GM12864 (cell line): Measurements from ENCODE around the gene TMED10.
"Not testable (repeated sequence)": the region's sequence is repeated elsewhere in the genome, so short reads cannot be mapped to it uniquely, and the experiment has no call there.

Experiments
- DNase-seq: peaks from one replicate; pipeline ENCODE4 v3.0.0-alpha.2; 2011; ENCODE audit warnings: low read depth
- H3K4me3 ChIP-seq: 2 replicates; pipeline ENCODE4 v1.5.1; 2011; ENCODE audit warnings: mild to moderate bottlenecking, low read depth, low read length, control low read depth
- CTCF ChIP-seq: IDR thresholded peaks from 2 replicates; pipeline ENCODE4 v1.5.1; 2011; ENCODE audit warnings: low read depth, mild to moderate bottlenecking, moderate library complexity, low read length, control low read depth, inconsistent platforms; ENCODE audit errors: missing control alignments

Gene TMED10

GRCh38 chr14:75133597-75133996, 42.8 kb downstream of the TMED10 start:
- no peak for DNase-seq
- H3K4me3 ChIP-seq, result no peak overlapping the region

GRCh38 chr14:75132382-75133086, 43.9 kb downstream of the TMED10 start:
- TF ChIP-seq CTCF, result peak; percentile 61
- DNase-seq, result peak; percentile 49
- H3K4me3 ChIP-seq, result no peak overlapping the region

More at GRCh38 chr14:75133597-75133996, 42.8 kb downstream of the TMED10 start:
- TF ChIP-seq CTCF, result no peak

GRCh38 chr14:75128596-75128990, 47.8 kb downstream of the TMED10 start:
- no peak for TF ChIP-seq CTCF
- no peak for DNase-seq
- H3K4me3 ChIP-seq, result no peak overlapping the region; the same call in 1 of the 2 replicates

- H3K4me3 ChIP-seq, result peak overlapping the region; percentile 75
- DNase-seq, result no peak
- no peak for TF ChIP-seq CTCF
Measured at GRCh38 chr14:75127903-75128595, 48.4 kb downstream of the TMED10 start.

- not testable (repeated sequence) for DNase-seq
- peak overlapping the region; percentile 75 for H3K4me3 ChIP-seq
Measured at GRCh38 chr14:75127474-75127820, 49.0 kb downstream of the TMED10 start.

GRCh38 chr14:75126679-75127473, 49.5 kb downstream of the TMED10 start, which contains the start of gene NEK9:
Gene NEK9, minus strand, starts transcription at chr14:75127048. Its CDS starts 127 bp downstream, at chr14:75126921.
- peak within 1 kb of the TSS; percentile 75 for H3K4me3 ChIP-seq
- no peak for TF ChIP-seq CTCF
- peak; percentile 70 for DNase-seq

GRCh38 chr14:75126121-75126544, 50.3 kb downstream of the TMED10 start:
- no peak for DNase-seq
- no peak for TF ChIP-seq CTCF
- peak overlapping the region; percentile 75 for H3K4me3 ChIP-seq
